COLO668 (cell line): ENCODE measurements around the gene PLAC9.

ENCODE experiments used
- DNase-seq: peaks from one replicate; lab custom pipeline; 2025; ENCODE audit not compliant: unreplicated experiment; lab: John Stamatoyannopoulos, UW

Gene PLAC9

DNA sequence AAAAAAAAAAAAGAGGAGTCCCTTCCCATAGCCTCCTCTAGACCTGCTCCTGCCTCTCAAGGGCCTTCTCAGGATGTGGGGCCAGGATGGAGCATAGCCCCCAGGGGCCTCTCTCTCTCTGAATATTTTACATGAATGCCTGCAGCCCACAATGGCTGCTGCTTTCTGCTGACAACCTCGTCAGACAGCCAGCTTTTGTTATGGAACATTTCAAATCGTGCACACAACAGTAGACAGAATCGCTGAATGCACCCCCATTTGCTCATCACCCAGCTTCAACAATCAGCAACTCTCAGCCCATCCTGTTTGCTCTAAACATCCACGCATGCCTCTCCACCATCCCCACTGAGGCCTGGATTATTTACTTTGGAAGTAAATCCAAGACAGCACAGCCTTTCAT is 5.4 kb downstream of the PLAC9 start:
- no peak for DNase-seq

DNA sequence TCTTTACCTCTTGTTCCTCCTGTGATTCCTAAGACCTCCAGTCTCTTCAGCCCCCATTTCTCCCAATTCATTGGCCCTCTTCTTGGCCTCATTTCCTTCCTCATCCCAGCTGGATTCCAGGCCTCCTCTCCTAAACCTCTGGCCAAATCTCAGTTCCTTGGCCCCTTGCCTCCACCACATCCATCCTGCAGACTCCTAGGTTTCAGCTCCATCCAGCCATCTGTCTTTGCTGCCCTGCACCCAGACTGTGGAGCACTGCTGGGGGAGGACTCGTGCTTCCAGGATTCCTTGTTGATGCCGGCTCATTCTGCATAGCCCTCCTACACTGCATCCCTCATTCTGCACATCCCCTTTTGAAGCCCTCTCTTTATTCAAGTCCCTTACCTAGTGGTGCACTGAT is 6.7 kb downstream of the PLAC9 start:
- DNase-seq, result no peak

DNA sequence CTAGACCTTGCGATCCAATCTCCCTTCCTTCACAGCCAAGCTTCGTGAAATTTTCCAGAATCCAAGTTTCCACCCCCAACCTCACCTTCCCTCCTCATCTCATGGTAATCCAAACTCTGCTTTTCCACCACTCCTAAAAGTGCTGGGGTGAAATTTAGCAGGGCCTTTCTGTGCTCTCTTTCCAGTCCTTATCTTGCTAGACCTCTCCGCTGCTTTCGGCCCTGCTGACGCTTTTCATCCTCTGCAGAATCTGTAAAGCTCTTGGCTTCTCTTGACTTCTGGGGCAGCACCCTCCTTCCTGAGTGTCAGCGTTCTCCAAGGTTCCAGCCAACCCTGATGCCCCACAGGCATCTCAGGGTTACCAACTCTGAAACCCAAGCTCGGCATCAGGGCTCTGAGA is 7.7 kb downstream of the PLAC9 start:
- DNase-seq, result no peak

DNA sequence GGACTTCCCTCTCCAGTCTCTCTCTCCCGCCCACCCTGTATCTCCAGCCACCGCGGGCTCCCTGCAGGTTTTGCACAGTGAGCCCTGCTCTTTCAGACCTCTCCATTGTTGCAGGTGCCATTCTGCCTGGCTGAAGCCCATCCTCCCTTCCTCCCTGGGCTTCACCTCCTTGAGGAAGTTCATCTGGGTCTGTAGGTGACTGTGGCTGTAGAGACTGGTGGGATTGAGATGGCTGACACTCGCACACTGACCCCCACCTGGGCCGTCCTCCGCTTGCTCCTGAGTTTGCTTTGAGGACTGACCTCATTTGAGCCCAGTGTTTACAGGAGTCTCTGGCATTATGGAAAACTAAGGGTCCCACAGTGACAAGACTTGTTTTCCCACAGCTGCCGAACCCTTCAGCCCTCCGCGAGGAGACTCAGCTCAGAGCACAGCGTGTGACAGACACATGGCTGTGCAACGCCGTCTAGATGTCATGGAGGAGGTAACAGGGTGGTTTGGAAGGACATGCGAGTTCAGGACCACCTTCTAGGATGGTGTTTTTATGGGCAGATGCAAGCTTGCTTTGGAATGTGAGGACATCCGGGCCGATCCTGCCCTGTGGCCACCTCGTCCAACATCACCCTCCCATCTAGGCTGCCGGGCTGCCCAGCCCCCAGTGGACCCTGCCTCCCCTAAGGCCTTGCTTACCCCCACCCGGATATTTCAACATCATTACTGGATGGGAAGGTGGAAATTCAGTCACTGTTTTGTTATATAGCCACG is 9.3 kb downstream of the PLAC9 start:
- no peak for DNase-seq

DNA sequence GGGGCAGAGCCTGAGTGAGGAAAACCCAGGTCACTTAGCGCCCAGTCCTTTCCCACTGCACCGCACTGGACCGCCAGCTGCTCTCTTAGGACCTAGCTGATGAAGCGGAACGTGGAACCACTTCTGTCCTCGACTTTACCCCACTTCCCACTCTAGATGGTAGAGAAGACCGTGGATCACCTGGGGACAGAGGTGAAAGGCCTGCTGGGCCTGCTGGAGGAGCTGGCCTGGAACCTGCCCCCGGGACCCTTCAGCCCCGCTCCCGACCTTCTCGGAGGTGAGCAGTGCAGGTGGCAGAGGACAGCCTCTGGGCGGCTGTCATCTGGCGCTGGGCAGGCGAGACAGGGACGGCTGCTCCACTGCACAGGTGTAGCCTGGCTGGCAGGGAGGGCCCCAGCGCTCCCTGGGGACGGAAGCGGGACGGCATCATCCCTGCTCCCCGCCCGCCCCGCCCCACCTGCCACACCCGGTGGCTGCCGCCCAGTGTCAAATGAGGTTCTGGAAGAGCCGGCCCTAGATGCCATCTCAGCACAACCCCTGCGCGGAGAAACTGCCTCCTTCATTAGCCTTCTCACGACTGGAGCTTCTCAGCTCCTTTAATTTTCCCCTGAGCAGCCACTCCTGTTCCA is 11.7 kb downstream of the PLAC9 start:
- DNase-seq, result peak; percentile 86

DNA sequence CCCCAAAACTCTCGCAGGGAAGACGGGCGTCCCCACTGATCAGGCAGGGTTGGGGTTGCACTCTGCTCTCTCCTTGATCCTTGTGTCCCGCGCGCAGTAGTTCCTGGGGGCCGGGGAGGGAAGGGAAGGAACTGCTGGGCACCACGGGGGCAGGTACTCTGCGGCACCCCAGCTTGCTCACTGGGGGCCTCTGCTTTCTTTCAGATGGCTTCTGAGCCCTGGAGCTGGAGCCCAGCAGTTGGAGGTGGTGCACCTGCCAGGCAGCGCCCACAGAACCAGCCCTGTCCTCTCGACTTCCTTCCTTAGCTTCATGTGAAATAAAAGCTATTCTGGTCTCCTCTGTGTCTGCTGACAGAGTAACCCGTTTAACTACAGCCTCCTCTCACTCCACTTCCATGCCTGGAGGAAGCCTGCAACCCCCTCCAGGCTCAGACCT is 12.2 kb downstream of the PLAC9 start:
- DNase-seq, result peak; percentile 37

DNA sequence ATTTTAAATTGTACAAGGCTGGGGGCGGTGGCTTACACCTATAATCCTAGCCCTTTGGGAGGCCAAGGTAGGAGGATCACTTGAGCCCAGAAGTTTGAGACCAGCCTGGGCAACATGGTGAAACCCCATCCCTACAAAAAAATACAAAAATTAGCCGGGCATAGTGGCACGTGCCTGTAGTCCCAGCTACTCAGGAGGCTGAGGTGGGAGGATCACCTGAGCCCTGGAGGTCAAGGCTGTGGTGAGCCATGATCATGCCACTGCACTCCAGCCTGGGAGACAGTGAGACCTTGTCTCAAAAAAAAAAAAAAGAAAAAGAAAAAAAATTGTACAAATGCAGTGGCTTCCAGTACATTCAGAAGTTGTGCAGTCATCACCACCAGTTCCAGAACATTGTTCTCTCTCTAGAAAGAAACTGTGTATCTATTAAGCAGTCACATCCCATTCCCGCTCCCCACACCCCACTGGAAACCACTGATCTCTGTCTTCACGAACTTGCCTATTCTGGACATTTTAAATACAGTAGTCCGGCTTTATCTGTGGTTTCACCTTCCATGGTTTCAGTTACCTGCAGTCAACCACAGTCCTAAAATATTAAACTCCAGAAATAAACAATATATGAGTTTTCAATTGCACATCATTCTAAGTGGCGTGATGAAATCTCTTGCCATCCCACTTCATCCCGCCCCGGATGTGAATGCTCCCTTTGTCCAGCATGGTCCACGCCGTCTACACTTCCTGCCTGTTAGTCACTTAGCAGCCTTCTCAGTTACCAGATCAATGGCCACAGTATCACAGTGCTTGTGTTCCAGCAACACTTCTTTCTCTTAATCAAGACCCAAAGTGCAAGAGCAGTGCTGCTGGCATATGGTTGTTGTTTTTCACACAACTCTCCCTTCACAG is 13.1 kb downstream of the PLAC9 start:
- DNase-seq, result peak; percentile 10

DNA sequence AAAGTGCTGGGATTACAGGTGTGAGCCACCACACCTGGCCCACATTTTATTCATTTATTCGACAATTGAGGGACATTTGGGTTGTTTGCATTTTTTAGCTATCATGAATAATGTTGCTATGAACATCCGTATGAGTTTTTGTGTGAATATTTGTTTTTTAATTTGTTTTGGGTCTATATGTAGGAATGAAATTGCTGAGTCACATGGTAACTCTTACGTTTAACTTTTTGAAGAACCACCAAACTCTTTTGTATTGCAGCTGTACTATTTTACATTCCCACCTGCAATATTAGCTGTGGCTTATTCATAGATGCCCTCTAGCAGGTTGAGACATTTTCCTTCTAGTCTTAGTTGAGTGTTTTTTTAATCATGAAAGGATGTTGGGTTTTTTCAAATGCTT is 14.4 kb downstream of the PLAC9 start:
- DNase-seq, result no peak

DNA sequence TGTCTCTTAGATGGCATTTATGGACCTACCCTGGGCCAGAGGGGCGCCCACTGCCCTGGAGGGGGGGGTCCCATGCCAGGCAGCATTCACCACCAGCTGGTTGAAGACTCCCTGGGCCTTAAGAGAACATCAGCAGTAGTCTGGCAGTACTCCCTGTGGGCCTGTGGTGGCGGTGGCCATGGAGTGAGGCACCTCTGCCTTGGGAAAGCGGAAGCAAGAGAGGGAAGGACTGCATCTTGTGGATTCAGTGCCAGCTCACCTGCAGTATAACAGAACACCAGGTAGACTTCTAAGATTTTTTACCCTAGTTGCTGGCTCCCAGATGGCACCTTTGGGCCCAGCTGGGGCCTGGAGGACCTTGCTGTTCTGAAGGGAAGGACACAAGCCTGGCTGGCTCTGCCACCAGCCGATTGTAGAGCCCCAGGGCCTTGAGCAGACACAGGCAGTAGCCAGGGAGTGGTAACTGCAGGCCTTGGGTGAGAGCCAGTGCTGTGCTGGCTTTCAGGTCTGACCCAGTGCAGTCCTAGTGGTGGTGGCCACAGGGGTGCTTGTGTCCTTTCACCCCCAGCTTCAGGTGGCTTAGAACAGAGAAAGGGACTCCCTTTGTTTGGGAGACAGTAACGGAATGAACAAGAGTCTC is 15.8 kb downstream of the PLAC9 start:
- DNase-seq, result no peak

DNA sequence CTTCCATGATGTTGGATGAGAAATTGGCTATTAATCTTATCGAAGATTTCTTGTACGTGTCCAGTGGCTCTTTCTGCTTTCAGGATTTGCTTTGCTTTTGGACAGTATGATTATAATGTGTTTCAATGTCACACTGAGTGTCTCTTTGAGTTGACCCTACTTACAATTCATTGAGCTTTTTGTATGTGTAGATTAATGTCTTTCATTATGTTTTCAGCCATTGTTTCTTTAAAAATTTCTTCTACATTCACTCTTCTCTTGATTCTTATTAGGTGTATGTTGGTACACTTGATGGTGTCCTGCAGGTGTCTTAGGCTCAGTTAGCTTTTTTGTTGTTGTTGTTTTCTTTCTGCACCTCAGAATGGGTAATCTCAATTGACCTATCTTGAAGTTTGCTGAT is 16.6 kb downstream of the PLAC9 start:
- DNase-seq, result no peak

DNA sequence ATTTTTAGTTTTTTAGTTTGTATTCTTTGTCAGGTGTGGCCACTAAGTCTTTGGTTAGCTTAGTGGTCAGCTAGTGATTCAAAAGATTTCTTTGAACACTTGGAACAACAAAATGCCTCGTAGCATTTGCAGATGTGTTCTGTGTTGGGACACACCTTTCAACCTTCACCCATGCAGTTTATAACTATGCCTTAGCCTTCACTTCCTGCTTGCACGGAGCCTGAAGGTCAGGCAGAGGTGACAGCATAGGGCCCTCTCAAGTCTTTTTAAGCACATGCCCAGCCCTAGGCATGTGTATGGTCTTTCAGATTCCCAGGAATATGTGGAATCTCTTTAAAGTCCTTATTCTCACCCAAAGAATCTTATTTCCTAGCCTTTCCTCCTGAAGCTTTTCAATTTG is 17.6 kb downstream of the PLAC9 start:
- no peak for DNase-seq

DNA sequence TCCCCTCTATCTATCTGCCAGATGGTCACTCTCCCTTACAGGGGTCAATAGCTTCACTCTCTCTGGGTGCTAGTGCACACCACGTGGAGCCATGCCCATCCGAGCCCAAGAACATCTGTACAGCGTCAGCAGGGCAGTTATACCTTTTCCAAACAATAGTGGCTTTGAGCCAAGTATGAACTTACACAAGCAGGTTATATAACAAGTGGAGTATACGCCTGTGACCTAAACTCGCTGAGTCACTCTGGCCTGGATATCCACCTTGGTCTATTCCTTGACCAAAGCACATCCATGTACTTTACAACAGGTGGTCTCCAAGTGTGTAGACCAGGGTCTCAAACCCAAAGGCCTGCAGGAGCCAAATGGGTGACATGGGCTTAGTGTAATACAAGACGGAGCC is 20.3 kb downstream of the PLAC9 start:
- DNase-seq, result no peak

DNA sequence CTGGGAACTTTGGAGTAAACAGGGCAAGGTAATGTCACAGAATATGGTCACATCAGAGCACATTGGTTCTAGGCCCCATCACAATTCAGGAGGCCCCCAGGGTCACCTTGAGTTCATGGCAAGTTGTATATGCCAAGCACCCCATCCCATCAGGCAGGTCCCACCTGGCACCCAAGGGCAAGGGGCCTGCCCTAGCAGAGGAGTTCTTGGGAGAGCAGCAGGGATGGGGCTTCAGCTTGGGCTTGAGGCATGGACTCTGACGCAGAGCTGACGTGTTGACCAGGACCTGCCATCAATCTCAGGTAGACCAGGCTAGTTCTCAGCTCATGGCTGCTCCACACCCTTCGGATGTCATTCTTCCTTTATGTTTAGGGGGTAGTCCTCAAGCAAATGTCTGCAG is 20.9 kb downstream of the PLAC9 start:
- no peak for DNase-seq

DNA sequence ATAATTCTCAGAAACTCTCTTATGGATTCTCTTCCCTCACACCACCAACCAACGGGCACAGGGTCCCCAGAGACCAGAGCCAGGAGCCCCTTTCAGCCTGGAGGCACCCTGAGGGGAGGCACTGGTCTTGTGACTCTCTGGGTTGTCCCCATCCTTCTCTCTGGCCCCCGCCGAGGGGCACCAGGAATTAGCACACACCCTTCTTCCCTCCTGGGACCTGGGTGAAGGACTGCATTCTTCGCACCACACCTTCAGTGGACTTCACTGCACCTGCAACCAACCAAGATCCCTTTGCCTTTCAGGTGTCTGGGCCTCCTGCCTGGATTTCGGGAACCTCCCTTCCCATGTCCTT is 22.1 kb downstream of the PLAC9 start:
- DNase-seq, result no peak

DNA sequence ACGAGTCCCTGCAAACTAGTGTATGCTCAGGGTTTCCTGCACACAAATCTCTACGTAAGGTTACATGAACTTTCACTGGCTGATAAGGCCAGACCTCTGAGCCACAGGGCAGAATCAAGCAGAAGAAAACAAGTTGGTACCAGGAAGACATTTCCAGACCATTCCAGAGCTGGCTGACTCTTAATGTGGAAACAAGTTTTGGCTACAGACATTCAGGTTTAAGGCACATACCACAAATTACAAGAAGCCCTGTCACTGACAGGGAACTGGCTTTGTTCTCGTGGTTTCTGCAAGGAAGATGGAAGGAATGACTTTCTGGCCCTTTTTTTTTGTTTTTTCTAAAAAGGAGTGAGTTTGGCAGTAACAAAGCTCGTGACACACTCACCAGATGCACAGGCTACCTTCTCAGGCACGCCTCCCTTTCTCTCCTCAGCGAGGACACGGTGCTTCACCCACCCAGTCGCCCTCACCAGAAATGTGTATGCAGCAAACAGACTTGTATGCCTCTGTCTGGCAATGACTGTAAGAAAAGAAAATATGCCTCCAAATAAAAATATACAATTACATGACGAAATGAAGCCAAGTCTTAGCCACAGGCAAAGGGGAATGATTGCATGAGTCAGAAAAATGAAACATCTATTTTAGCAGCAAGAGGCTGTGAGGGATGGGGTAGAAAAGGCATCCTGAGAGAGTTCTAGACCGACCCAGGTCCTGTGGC is 22.6 kb downstream of the PLAC9 start:
- DNase-seq, result no peak

DNA sequence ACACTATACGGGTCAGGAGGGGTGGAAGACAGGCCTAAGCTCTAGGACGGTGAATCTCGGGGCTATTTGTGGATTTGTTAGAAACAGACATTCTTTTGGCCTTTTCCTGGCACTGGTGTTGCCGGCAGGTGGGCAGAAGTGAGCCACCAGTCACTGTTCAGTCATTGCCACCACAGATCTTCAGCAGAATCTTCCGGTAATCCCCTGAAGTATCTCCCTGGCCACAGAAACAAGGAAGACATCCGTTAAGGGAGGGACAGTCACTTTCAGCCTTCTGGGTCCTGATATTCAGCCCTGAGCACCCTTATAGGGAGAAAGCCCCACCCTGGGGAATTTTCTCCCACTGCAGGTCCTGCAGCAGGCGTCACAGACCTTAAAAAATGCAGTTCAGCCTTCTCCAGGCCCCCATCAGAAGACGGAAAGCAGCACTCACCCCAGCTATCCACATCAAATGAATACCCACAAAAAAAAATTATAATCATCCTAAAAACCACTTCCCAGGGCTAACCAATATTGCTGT is 23.2 kb downstream of the PLAC9 start:
- no peak for DNase-seq

DNA sequence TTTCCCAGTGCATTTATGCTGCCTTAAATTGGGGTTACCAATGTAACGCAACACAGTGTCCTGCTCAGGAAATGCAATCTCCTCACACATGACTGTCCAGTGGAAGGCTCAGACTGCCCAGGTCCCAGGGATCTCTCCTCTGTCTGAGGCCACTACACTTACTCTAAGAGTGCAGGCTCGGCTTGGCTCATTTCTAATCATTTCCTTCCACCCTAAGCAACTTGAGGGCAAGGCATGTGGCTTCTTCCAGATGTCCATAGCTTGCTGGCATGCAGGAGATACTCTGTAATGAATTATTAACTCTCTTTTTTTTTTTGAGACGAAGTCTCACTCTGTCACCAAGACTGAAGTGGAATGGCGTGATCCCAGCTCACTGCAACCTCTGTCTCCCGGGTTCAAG is 23.7 kb downstream of the PLAC9 start:
- no peak for DNase-seq

DNA sequence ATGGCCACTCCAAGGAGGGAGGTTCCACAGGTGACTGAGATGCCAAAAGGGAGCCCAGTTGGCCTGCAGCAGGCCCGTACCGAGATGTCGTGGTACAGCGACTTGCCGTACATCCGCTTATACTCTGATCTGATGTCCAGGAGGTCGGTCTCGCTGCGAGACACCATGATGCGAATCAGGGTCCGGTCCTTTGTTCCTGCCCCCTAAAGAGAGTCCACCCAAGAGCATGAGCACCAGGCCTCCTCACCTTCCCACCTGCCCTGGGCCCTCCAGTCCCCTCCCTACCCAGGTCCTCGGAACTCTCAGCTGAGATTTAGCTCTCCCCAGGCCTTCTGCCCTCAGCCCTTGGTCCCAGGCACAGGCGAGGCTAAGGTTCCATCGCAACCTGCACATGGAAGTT is 25.0 kb downstream of the PLAC9 start:
- DNase-seq, result no peak

DNA sequence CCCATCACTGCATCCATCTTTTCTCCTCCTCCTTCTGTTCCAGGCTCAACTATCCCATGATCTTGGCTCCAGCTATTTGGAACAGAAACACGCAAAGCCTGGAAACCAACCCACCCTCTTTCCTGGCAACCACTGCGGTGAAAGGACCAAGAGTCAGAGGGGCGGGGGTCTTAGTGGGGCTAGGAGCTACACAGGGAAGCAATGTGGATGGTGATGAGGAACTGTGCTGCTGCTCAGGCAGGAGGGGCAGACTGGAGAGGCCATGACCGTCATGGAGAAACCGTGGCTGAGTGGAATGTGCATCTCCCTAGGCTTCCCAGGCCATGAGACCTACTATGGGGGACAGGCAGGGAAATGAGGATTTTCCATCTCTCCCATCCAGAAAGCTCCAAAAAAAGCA is 25.6 kb downstream of the PLAC9 start:
- DNase-seq, result no peak

DNA sequence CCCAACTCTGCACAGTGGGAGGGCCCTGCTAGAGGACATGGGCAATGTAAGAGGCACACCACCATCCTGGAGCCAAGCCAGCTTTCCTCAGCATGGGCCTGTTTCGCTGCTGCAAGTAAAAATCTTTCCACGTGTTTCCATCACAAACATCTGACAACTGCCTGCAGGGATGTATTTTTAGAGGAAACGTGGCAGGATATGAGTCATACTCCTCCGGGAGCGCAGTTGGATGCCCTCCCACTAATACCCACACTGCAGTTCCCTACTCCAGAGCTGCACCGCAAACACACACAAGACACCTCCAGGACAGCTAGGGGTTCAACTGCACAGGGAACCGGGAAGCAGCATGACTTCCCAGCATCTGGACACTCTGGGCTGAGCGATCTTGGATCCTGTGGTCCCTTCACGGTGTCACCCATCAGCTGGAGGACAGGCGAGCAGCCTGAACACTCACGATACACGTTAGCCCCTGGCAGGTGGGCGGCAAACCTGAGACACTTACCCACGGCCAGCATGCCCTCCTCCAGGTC is 26.1 kb downstream of the PLAC9 start:
- peak; percentile 67 for DNase-seq
